Neural cell (in vitro differentiated cells): ENCODE data around the gene UHRF2. TPM values are rescaled to one million over a fixed set of nuclear protein-coding genes. Genes with fewer than 3 reads are reported as not detected.

Experiments
- H2AFZ ChIP-seq: fragments of 200-600, 300-800 bp; sonication (generic), shearing (Covaris generic); 2 replicates; pipeline ENCODE4 v1.6.0; 2014; ENCODE audit warnings: low read depth, mild to moderate bottlenecking, antibody characterized with exemption, low read length, moderate library complexity
- H3F3A ChIP-seq: fragments of 200-600 bp; shearing (Covaris generic); 2 replicates; pipeline ENCODE4 v1.6.1; 2016; ENCODE audit warnings: mild to moderate bottlenecking, moderate library complexity, mixed read lengths, antibody characterized with exemption, low read length; ENCODE audit not compliant: insufficient read depth, poor library complexity, severe bottlenecking
- H3K27ac ChIP-seq: fragments of 200-600, 300-800 bp; sonication (generic), shearing (Covaris generic); 2 replicates; pipeline ENCODE4 v1.5.1; 2014; ENCODE audit warnings: mild to moderate bottlenecking, low read length, moderate library complexity
- H3K27me3 ChIP-seq: fragments of 300-800, 200-600 bp; sonication (generic), shearing (Covaris generic); 2 replicates; pipeline ENCODE4 v1.6.0; 2014; ENCODE audit warnings: mild to moderate bottlenecking, low read depth, low read length, moderate library complexity; ENCODE audit not compliant: insufficient read depth
- H3K36me3 ChIP-seq: fragments of 300-800, 200-600 bp; sonication (generic), shearing (Covaris generic); 2 replicates; pipeline ENCODE4 v1.5.1; 2014; ENCODE audit warnings: mild to moderate bottlenecking, antibody characterized with exemption, low read length, moderate library complexity; ENCODE audit not compliant: insufficient read depth
- H3K4me2 ChIP-seq: fragments of 300-800, 200-600 bp; sonication (generic), shearing (Covaris generic); 2 replicates; pipeline ENCODE4 v1.6.0; 2014; ENCODE audit warnings: mild to moderate bottlenecking, low read length
- H3K4me3 ChIP-seq: fragments of 300-800, 200-600 bp; sonication (generic), shearing (Covaris generic); 2 replicates; pipeline ENCODE4 v1.5.1; 2014; ENCODE audit warnings: mild to moderate bottlenecking, low read length, moderate library complexity
- H3K79me2 ChIP-seq: fragments of 200-600 bp; shearing (Covaris generic); replicated peaks from 2 replicates; pipeline ENCODE4 v1.6.0; 2014; ENCODE audit warnings: mild to moderate bottlenecking, low read length, moderate library complexity; ENCODE audit not compliant: insufficient read depth
- H3K9ac ChIP-seq: fragments of 300-800, 200-600 bp; sonication (generic), shearing (Covaris generic); 2 replicates; pipeline ENCODE4 v1.6.1; 2016; ENCODE audit warnings: mild to moderate bottlenecking, low read length, mixed read lengths
- H3K9me2 ChIP-seq: fragments of 200-600 bp; shearing (Covaris generic); 2 replicates; pipeline ENCODE4 v1.6.1; 2016; ENCODE audit warnings: mild to moderate bottlenecking, low read length, mixed read lengths; ENCODE audit not compliant: insufficient read depth
- H3K9me3 ChIP-seq: fragments of 200-600, 300-800 bp; sonication (generic), shearing (Covaris generic); 2 replicates; pipeline ENCODE4 v1.6.1; 2016; ENCODE audit warnings: mild to moderate bottlenecking, mixed run types, low read length, moderate library complexity, mixed read lengths
- H4K20me1 ChIP-seq: fragments of 200-600 bp; shearing (Covaris generic); 2 replicates; pipeline ENCODE4 v1.6.1; 2016; ENCODE audit warnings: mild to moderate bottlenecking, mixed run types; ENCODE audit not compliant: insufficient read depth
- EP300 ChIP-seq: fragments of 450-650 bp; conservative IDR thresholded peaks from 2 replicates; pipeline ENCODE4 v1.6.1; 2014; ENCODE audit warnings: antibody characterized with exemption, mild to moderate bottlenecking, moderate library complexity; ENCODE audit not compliant: poor library complexity, severe bottlenecking
- EZH2 ChIP-seq: fragments of 200-600, 300-800 bp; shearing (Covaris generic), sonication (generic); IDR thresholded peaks from 2 replicates; pipeline ENCODE4 v1.6.1; 2014; ENCODE audit warnings: antibody characterized with exemption, low read length, borderline replicate concordance, mild to moderate bottlenecking; ENCODE audit not compliant: insufficient read depth, poor library complexity, severe bottlenecking
- MXI1 ChIP-seq: fragments of 450-650 bp; conservative IDR thresholded peaks from 2 replicates; pipeline ENCODE4 v1.6.1; 2014; ENCODE audit warnings: antibody characterized with exemption, mild to moderate bottlenecking; ENCODE audit not compliant: poor library complexity, severe bottlenecking
- POLR2AphosphoS5 ChIP-seq: IDR thresholded peaks from 2 replicates; pipeline ENCODE4 v1.6.1; 2012
- RAD21 ChIP-seq: fragments of 450-650 bp; conservative IDR thresholded peaks from 2 replicates; pipeline ENCODE4 v1.6.1; 2014; ENCODE audit warnings: antibody characterized with exemption, mild to moderate bottlenecking, moderate library complexity
- REST ChIP-seq: IDR thresholded peaks from 2 replicates; pipeline ENCODE4 v1.6.1; 2012; ENCODE audit warnings: borderline replicate concordance
- SMC3 ChIP-seq: fragments of 450-650 bp; conservative IDR thresholded peaks from 2 replicates; pipeline ENCODE4 v1.6.1; 2014; ENCODE audit warnings: antibody characterized with exemption, mild to moderate bottlenecking, moderate library complexity; ENCODE audit not compliant: poor library complexity
- TAF1 ChIP-seq: IDR thresholded peaks from 2 replicates; pipeline ENCODE4 v1.6.1; 2012; ENCODE audit warnings: low read depth
- polyA plus RNA-seq: library from polyadenylated mRNA; depleted of rRNA; stranded (reverse); fragments of >200 nt; gene quantifications from 2 replicates; pipeline ENCODE4 v1.2.3, GENCODE V29; 2014
- TF ChIP-seq, protein P1 (sequence below): fragments of 450-650 bp; IDR thresholded peaks from 2 replicates; pipeline ENCODE4 v1.5.1; 2014; ENCODE audit warnings: antibody characterized with exemption, mild to moderate bottlenecking, moderate library complexity; ENCODE audit not compliant: poor library complexity, severe bottlenecking

The UHRF2 gene
- polyA plus RNA-seq, 1 donor from 2014 or later: 96.6 TPM

- Histone ChIP-seq H3K4me3 (no peak overlapping the region), H3K9ac (no peak overlapping the region), H3F3A (no peaks in the 10 kb centered on the region), H3K27ac (no peak overlapping the region), H3K27me3 (no peaks in the 10 kb centered on the region), H3K9me2 (no peaks in the 10 kb centered on the region), H4K20me1 (no peaks in the 10 kb centered on the region), H3K9me3 (no peaks in the 10 kb centered on the region), H3K4me2 (no peak overlapping the region), H3K36me3 (no peaks in the 10 kb centered on the region), H3K79me2 (peaks cover 12% of the 10 kb centered on the region), H2AFZ (no peak overlapping the region)
- TF ChIP-seq, protein P1, sequence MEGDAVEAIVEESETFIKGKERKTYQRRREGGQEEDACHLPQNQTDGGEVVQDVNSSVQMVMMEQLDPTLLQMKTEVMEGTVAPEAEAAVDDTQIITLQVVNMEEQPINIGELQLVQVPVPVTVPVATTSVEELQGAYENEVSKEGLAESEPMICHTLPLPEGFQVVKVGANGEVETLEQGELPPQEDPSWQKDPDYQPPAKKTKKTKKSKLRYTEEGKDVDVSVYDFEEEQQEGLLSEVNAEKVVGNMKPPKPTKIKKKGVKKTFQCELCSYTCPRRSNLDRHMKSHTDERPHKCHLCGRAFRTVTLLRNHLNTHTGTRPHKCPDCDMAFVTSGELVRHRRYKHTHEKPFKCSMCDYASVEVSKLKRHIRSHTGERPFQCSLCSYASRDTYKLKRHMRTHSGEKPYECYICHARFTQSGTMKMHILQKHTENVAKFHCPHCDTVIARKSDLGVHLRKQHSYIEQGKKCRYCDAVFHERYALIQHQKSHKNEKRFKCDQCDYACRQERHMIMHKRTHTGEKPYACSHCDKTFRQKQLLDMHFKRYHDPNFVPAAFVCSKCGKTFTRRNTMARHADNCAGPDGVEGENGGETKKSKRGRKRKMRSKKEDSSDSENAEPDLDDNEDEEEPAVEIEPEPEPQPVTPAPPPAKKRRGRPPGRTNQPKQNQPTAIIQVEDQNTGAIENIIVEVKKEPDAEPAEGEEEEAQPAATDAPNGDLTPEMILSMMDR: no peak
- TF ChIP-seq TAF1 (no peak), REST (no peak), EP300 (no peak), RAD21 (no peak), SMC3 (no peak), EZH2 (no peak), POLR2AphosphoS5 (no peak), MXI1 (no peak)
Measured at GRCh38 chr9:6459718-6460117, 46.7 kb downstream of the UHRF2 start.

GRCh38 chr9:6460189-6460768, 47.3 kb downstream of the UHRF2 start:
- Histone ChIP-seq H3K36me3 (no peaks in the 10 kb centered on the region), H4K20me1 (no peaks in the 10 kb centered on the region), H3K4me3 (no peak overlapping the region), H3K79me2 (peaks cover 8% of the 10 kb centered on the region), H3K27me3 (no peaks in the 10 kb centered on the region), H3F3A (no peaks in the 10 kb centered on the region), H3K9ac (no peak overlapping the region), H3K27ac (no peak overlapping the region), H3K4me2 (no peak overlapping the region), H3K9me3 (no peaks in the 10 kb centered on the region), H3K9me2 (no peaks in the 10 kb centered on the region), H2AFZ (no peak overlapping the region)
- TF ChIP-seq RAD21 (no peak), EP300 (no peak), POLR2AphosphoS5 (no peak), SMC3 (no peak)

DNA sequence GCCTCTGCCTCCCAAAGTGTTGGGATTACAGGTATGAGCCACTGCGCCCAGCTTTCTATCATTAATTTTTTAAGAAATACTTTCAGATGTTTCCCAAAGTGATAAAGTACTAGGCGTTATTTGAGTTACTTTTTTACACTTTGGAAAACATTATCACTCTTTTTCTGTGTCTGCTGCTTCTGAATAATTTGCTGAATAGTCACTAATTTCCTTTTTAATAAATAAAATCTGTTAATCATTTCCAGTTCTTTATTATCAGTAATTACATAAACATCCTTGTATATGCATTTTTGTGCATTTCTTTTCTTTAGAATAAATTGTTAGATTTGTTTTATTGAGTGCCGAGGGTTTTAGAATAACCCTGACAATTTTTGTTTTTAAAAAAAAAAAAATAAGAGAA, 48.6 kb downstream of the UHRF2 start:
- TF ChIP-seq MXI1 (no peak), REST (no peak), SMC3 (no peak), EP300 (no peak), RAD21 (no peak), EZH2 (no peak), POLR2AphosphoS5 (no peak), TAF1 (no peak)
- TF ChIP-seq, protein P1: no peak
- no peaks in the 10 kb centered on the region for H3K27me3 ChIP-seq
- no peak overlapping the region for H3K27ac ChIP-seq
- no peaks in the 10 kb centered on the region for H3K36me3 ChIP-seq
- H3K4me3 ChIP-seq: no peak overlapping the region
- no peaks in the 10 kb centered on the region for H4K20me1 ChIP-seq
- H3K4me2 ChIP-seq: no peak overlapping the region
- H3K9ac ChIP-seq: no peak overlapping the region
- H2AFZ ChIP-seq: no peak overlapping the region
- H3F3A ChIP-seq: no peaks in the 10 kb centered on the region
- H3K79me2 ChIP-seq: peaks cover under 1% of the 10 kb centered on the region
- no peaks in the 10 kb centered on the region for H3K9me3 ChIP-seq
- no peaks in the 10 kb centered on the region for H3K9me2 ChIP-seq
